Panc1 (cell line): ENCODE results near the gene PRPF40A. TPM values are rescaled to one million over a fixed set of nuclear protein-coding genes. Genes with fewer than 3 reads are reported as not detected.

Experiments
- ATAC-seq: fragments of 200-7000 bp; cut with Tn5 transposase; 2 replicates; pipeline ENCODE4 v1.9.1; 2020; ENCODE audit warnings: mild to moderate bottlenecking, moderate library complexity
- BruUV-seq: library from RNA; stranded (reverse); fragments of 400-500 nt; replicated peaks from 2 replicates; lab custom pipeline; 2021; lab: Mats Ljungman, UMichigan
- CTCF ChIA-PET: fragments of 300-600 bp; sonication (Branson Sonifier 250); formaldehyde crosslinking; loops from one replicate; lab custom pipeline; 2022; ENCODE audit warnings: antibody characterized with exemption; lab: Charles Lee
- POLR2A ChIA-PET: fragments of 300-600 bp; sonication (Branson Sonifier 250); formaldehyde crosslinking; loops from one replicate; lab custom pipeline; 2022; ENCODE audit warnings: antibody characterized with exemption; lab: Charles Lee
- DNase-seq: peaks from one replicate; pipeline ENCODE4 v3.0.0-alpha.2; 2010; ENCODE audit warnings: low read depth, low spot score
- H3K27ac ChIP-seq: 2 replicates; pipeline ENCODE4 v1.5.1; 2011; ENCODE audit warnings: mild to moderate bottlenecking, low read length, inconsistent platforms
- H3K27me3 ChIP-seq: fragments of 200-500 bp; sonication (Bioruptor generic); 2 replicates; pipeline ENCODE4 v1.6.0; 2014; ENCODE audit warnings: low read length, inconsistent platforms; ENCODE audit not compliant: control insufficient read depth, insufficient read depth
- H3K36me3 ChIP-seq: fragments of 200-500 bp; sonication (Bioruptor generic); 2 replicates; pipeline ENCODE4 v1.5.1; 2014; ENCODE audit warnings: inconsistent platforms, mild to moderate bottlenecking, low read length, moderate library complexity; ENCODE audit not compliant: control insufficient read depth, insufficient read depth
- H3K4me1 ChIP-seq: 2 replicates; pipeline ENCODE4 v1.5.1; 2011; ENCODE audit warnings: inconsistent platforms, mild to moderate bottlenecking, low read length, moderate library complexity; ENCODE audit not compliant: control insufficient read depth, insufficient read depth
- H3K4me3 ChIP-seq, 2 experiments: 2 replicates each; pipeline ENCODE4 v1.5.1; 2011 to 2012; ENCODE audit warnings: low read depth in 2 of 2, low read length in 2 of 2, mild to moderate bottlenecking in 2 of 2, inconsistent platforms in 1 of 2, moderate library complexity in 1 of 2
- H3K9me3 ChIP-seq: fragments of 200-500 bp; sonication (Bioruptor generic); 2 replicates; pipeline ENCODE4 v1.5.1; 2014; ENCODE audit warnings: low read depth, mild to moderate bottlenecking, inconsistent platforms, low read length, moderate library complexity; ENCODE audit not compliant: control insufficient read depth, insufficient read depth
- CTCF ChIP-seq: fragments of 450-650 bp; IDR thresholded peaks from 2 replicates; pipeline ENCODE4 v1.5.1; 2017; ENCODE audit warnings: mild to moderate bottlenecking
- POLR2AphosphoS5 ChIP-seq: IDR thresholded peaks from 2 replicates; pipeline ENCODE4 v1.6.1; 2012; ENCODE audit warnings: mild to moderate bottlenecking, low read depth, low read length, moderate library complexity
- REST ChIP-seq, 2 experiments: IDR thresholded peaks; 2 replicates each; pipeline ENCODE4 v1.6.1; 2011 to 2012; ENCODE audit warnings: low read depth in 2 of 2, control low read depth in 1 of 2, low read length in 1 of 2, mild to moderate bottlenecking in 1 of 2, moderate library complexity in 1 of 2; ENCODE audit not compliant: insufficient read depth in 1 of 2
- SIN3A ChIP-seq: IDR thresholded peaks from 2 replicates; pipeline ENCODE4 v1.6.1; 2012; ENCODE audit warnings: low read depth, mild to moderate bottlenecking, low read length, moderate library complexity, borderline replicate concordance; ENCODE audit not compliant: insufficient read depth
- TCF7L2 ChIP-seq: IDR thresholded peaks from 2 replicates; pipeline ENCODE4 v1.6.1; 2011; ENCODE audit warnings: mild to moderate bottlenecking, low read depth, low read length, inconsistent platforms
- in situ Hi-C: cut with HindIII; loops from 2 replicates; pipeline ENCODE4 v1.10.0; 2016; ENCODE audit warnings: low sequenced_read_pairs, low pct_unique_long_range_greater_than_20kb
- intact Hi-C: fragments of 100-400 bp; cut with micrococcal nuclease; formaldehyde crosslinking; loops from one replicate; pipeline ENCODE4 v1.10.0; 2022; ENCODE audit not compliant: unreplicated experiment
- total RNA-seq: library from RNA; stranded (reverse); gene quantifications from one replicate; pipeline ENCODE4 v1.2.1, GENCODE V29; 2021; ENCODE audit not compliant: unreplicated experiment

Gene PRPF40A
- total RNA-seq, 1 experiment from 2014 or later: 142 TPM

GRCh38 chr2:152613235-152613634 lies 104.0 kb downstream of the PRPF40A start:
- Histone ChIP-seq H3K36me3 (peaks cover 12% of the 10 kb centered on the region), H3K27me3 (no peaks in the 10 kb centered on the region), H3K4me1 (no peaks in the 10 kb centered on the region), H3K9me3 (no peaks in the 10 kb centered on the region), H3K27ac (no peak overlapping the region), H3K4me3 (no peak overlapping the region)
- ATAC-seq: no peak
- intact Hi-C loops: no loop called here
- no peak for TF ChIP-seq REST (IDR thresholded peaks at IDR 0.05; ENCODE audit: insufficient read depth in 1 of 2, low read depth in 2 of 2, low read length in 1 of 2)
- no peak for TF ChIP-seq SIN3A
- no peak for TF ChIP-seq CTCF
- no peak for TF ChIP-seq TCF7L2
- no peak for TF ChIP-seq POLR2AphosphoS5
- in situ Hi-C loops: no loop called here
- CTCF ChIA-PET: no interaction called here
- POLR2A ChIA-PET: no interaction called here
- BruUV-seq: no TSS peak
- no peak for DNase-seq

GRCh38 chr2:152611458-152612231 lies 105.6 kb downstream of the PRPF40A start:
- intact Hi-C loops: no loop called here

More at GRCh38 chr2:152611458-152612231, 105.6 kb downstream of the PRPF40A start:
- in situ Hi-C loops: no loop called here
- no peaks in the 10 kb centered on the region for H3K9me3 ChIP-seq
- H3K4me3 ChIP-seq: no peak overlapping the region
- ChIA-PET POLR2A (interaction anchor here (0.7 kb wide), 1 partner anchor 17 kb away, joined by 4 read pairs; no protein-coding TSS in a partner anchor), CTCF (no interaction called here)
- ATAC-seq: no peak
- TF ChIP-seq SIN3A: no peak
- no peak for TF ChIP-seq CTCF
- no peak for TF ChIP-seq POLR2AphosphoS5
- no peak for TF ChIP-seq TCF7L2
- TF ChIP-seq REST (IDR thresholded peaks at IDR 0.05; ENCODE audit: insufficient read depth in 1 of 2, low read depth in 2 of 2, low read length in 1 of 2): no peak
- peaks cover 3% of the 10 kb centered on the region for H3K36me3 ChIP-seq
- no TSS peak for BruUV-seq
- no peaks in the 10 kb centered on the region for H3K27me3 ChIP-seq
- no peak overlapping the region for H3K27ac ChIP-seq
- DNase-seq: no peak
- no peaks in the 10 kb centered on the region for H3K4me1 ChIP-seq
